C4-2B (cell line): ENCODE data around the gene LDB2.

Experiments
- CTCF ChIP-seq: fragments of 450-650 bp; conservative IDR thresholded peaks from 2 replicates; pipeline ENCODE4 v1.5.1; 2017; ENCODE audit warnings: mild to moderate bottlenecking
- ZFX ChIP-seq: fragments of 450-650 bp; IDR thresholded peaks from 2 replicates; pipeline ENCODE4 v1.6.1; 2017

- no peak for TF ChIP-seq CTCF
- TF ChIP-seq ZFX, result no peak
Measured at GRCh38 chr4:16738558-16738957, 159.9 kb downstream of the LDB2 start.
